Tibial nerve (tissue), 3 donors: ENCODE data around the gene LLCFC1.

Experiments used
- EP300 ChIP-seq, 2 donors: sonication (generic); formaldehyde crosslinking; IDR thresholded peaks; one replicate each; pipeline ENCODE4 v1.6.1; 2017; ENCODE audit warnings: antibody characterized with exemption in 2 of 2, mild to moderate bottlenecking in 1 of 2
- POLR2A ChIP-seq, 2 donors: fragments of 450-650 bp; IDR thresholded peaks; one replicate each; pipeline ENCODE4 v1.6.1; 2017; ENCODE audit warnings: antibody characterized with exemption in 2 of 2, mild to moderate bottlenecking in 2 of 2, moderate library complexity in 2 of 2

DNA sequence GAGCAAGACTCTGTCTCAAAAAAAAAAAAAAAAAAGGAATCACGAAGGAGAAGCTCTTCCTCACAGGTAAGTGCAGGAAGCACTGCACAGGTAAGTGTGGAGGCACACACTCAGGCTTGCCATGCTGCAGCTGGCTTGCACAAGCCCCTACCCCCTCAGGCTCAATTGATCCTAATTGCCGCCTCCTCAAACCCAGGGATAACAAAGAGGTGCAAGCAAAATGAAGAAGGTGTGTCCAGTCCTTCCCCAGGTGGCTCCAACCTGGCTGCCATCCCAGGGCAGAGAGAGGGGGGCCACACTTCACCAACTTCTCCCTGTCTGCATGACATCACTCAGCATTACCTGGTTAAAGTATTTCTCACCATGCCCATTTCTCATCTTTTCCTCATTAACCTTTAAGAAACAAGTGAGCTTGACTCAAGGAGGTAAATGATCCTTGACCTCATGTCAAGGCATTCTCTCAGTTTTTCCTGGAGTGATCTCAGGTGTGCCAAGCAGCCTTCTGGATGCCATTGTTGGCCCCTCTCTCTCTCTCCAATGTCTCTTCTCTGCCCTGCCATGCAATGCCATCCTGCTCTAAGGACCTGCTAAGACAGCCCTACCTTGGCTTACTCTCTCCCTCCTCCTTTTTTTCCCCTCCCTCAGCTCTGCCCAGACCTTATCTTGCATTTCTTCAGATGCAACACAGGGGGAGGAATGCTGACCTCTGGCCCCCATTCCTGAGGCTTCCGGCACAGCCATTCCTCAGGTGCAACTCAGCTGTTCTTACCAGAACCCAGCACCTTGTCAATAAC lies 40.7 kb upstream of the LLCFC1 start:
- TF ChIP-seq EP300 (IDR thresholded peaks at IDR 0.05) (no peak), POLR2A (IDR thresholded peaks at IDR 0.05) (no peak)
